H1 (cell line): ENCODE data around the gene OGFOD3. TPM values are rescaled to one million over a fixed set of nuclear protein-coding genes. Genes with fewer than 3 reads are reported as not detected.

ENCODE experiments used
- EP300 ChIP-seq, 2 experiments: IDR thresholded peaks; 1 replicate in 1 of 2; 2 replicates in 1 of 2; pipeline ENCODE4 v1.6.1; 2011 to 2012; ENCODE audit warnings: low read depth in 2 of 2, low read length in 2 of 2, mild to moderate bottlenecking in 2 of 2, borderline replicate concordance in 1 of 2, inconsistent platforms in 1 of 2, moderate library complexity in 1 of 2
- RFX5 ChIP-seq: IDR thresholded peaks from 2 replicates; pipeline ENCODE4 v1.6.1; 2011; ENCODE audit warnings: low read depth, low read length, improper control_type of control experiment, borderline replicate concordance
- polyA plus RNA-seq, 7 experiments: library from polyadenylated mRNA; depleted of rRNA in 3 of 7; stranded (reverse) in 5 of 7; unstranded in 2 of 7; fragments of >200 nt in 5 of 7; fragments of 200-250 nt in 2 of 7; gene quantifications; 1 replicate in 5 of 7; 2 replicates in 1 of 7; 4 replicates in 1 of 7; pipeline versions ENCODE4 v1.2.1 to v1.2.3, GENCODE V29; 2011 to 2013; ENCODE audit warnings: missing spikeins in 2 of 7, mixed read lengths in 2 of 7
- total RNA-seq: library from RNA; stranded (reverse); fragmentation: NEBNext Ultra II Directional; extraction: Animal tissue kit (Norgen Biotek cat#: 25700); gene quantifications from 2 replicates; pipeline ENCODE4 v1.2.1, GENCODE V29; 2021
- TF ChIP-seq, protein P1 (sequence below): IDR thresholded peaks from 2 replicates; pipeline ENCODE4 v1.6.1; 2012; ENCODE audit warnings: inconsistent platforms

The OGFOD3 gene
- total and polyA plus RNA-seq, 2 of the 8 experiments (the other 6 are each of a cell fraction or from before 2014, with no cell fraction given): 21.1 to 21.8 TPM

DNA sequence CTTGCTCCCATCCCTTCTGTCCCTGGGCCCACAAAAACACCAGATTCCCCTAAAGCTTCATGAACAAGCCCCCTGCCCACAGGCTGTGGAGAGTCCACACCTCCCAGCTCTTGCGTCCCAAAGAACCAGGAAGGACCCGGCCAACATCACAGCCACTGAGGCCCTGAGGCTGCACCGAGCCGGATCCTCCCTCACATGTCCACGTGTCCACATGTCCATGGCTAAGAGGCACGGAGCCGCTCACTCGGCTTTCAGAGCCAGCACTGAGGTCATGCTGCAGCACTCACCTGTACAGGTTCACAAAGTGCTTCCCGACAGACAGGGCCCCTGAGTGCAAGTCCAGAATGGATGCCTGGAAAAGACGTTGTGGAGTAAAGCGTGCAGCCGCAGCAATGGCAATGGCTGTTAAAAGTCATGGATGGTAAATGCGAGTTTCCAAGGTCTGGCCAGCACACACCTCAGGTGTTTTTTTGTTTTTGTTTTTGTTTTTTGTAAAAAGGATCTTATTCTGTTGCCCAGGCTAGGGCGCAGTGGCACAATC lies 12.2 kb downstream of the OGFOD3 start (continued):
- TF ChIP-seq, protein P1, sequence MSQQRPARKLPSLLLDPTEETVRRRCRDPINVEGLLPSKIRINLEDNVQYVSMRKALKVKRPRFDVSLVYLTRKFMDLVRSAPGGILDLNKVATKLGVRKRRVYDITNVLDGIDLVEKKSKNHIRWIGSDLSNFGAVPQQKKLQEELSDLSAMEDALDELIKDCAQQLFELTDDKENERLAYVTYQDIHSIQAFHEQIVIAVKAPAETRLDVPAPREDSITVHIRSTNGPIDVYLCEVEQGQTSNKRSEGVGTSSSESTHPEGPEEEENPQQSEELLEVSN: no peak
- TF ChIP-seq EP300 (IDR thresholded peaks at IDR 0.05; ENCODE audit: borderline replicate concordance in 1 of 2, low read depth in 2 of 2, low read length in 2 of 2): no peak
- no peak for TF ChIP-seq RFX5
